GM12801 (cell line): ENCODE results near the gene PPP1R14C.

Experiments used
- CTCF ChIP-seq: IDR thresholded peaks from one replicate; pipeline ENCODE4 v1.5.1; 2011; ENCODE audit warnings: control low read depth; ENCODE audit not compliant: insufficient read length; ENCODE audit errors: extremely low read depth

Gene PPP1R14C

GRCh38 chr6:150298030-150298380, 155.2 kb downstream of the PPP1R14C start:
- TF ChIP-seq CTCF, result no peak

- TF ChIP-seq CTCF, result no peak
These were observed 155.8 kb downstream of the PPP1R14C start for GRCh38 chr6:150298676-150299075.
